GM12878 (cell line): Measurements from ENCODE around the gene SHH. TPM values are rescaled to one million over a fixed set of nuclear protein-coding genes. Genes with fewer than 3 reads are reported as not detected.

ENCODE experiments used
- ATAC-seq: fragments of 200-7000 bp; cut with Tn5 transposase; 3 replicates; pipeline ENCODE4 v1.9.1; 2020; ENCODE audit warnings: mild to moderate bottlenecking, moderate library complexity
- BruUV-seq: library from RNA; stranded (reverse); fragments of 400-500 nt; replicated peaks from 2 replicates; lab custom pipeline; 2021; lab: Mats Ljungman, UMichigan
- CTCF ChIA-PET: fragments of 300-600 bp; sonication (Branson Sonifier 250); formaldehyde crosslinking; extraction: SDS; loops from one replicate; lab custom pipeline; 2021; ENCODE audit warnings: inconsistent platforms; lab: Yijun Ruan, JAX
- POLR2A ChIA-PET: fragments of 350-600 bp; formaldehyde crosslinking; extraction: SDS; loops from one replicate; lab custom pipeline; 2021; ENCODE audit warnings: inconsistent platforms; lab: Charles Lee
- RAD21 ChIA-PET: fragments of 300-600 bp; sonication (Branson Sonifier 250); formaldehyde crosslinking; loops from one replicate; lab custom pipeline; 2023; ENCODE audit warnings: antibody characterized with exemption; ENCODE audit not compliant: unreplicated experiment; lab: Charles Lee
- SMC1A ChIA-PET: fragments of 300-600 bp; sonication (Branson Sonifier 250); formaldehyde crosslinking; loops from one replicate; lab custom pipeline; 2023; ENCODE audit not compliant: unreplicated experiment, uncharacterized antibody; lab: Charles Lee
- DNase-seq: peaks from one replicate; pipeline ENCODE4 v3.0.0-alpha.2; 2011; ENCODE audit warnings: low read depth, low spot score
- FAIRE-seq: peaks from 3 replicates; lab custom pipeline; 2011; peaks lifted over from hg19 to GRCh38; lab: Jason Lieb, UNC
- H2AFZ ChIP-seq: 2 replicates; pipeline ENCODE4 v1.6.0; 2011; ENCODE audit warnings: low read depth, low read length, control low read depth; ENCODE audit not compliant: control insufficient read depth
- H3K27ac ChIP-seq: 2 replicates; pipeline ENCODE4 v1.5.1; 2011; ENCODE audit warnings: control low read depth; ENCODE audit not compliant: control insufficient read depth, insufficient read depth
- H3K27me3 ChIP-seq, 2 experiments: replicated peaks in 1 of 2; 2 replicates each; pipeline versions ENCODE4 v1.6.0 to v1.6.1; 2011; ENCODE audit warnings: low read length in 1 of 2; ENCODE audit not compliant: control insufficient read depth in 2 of 2, insufficient read depth in 2 of 2
- H3K36me3 ChIP-seq, 2 experiments: 2 replicates each; pipeline ENCODE4 v1.5.1; 2011; ENCODE audit warnings: low read length in 1 of 2; ENCODE audit not compliant: control insufficient read depth in 2 of 2, insufficient read depth in 2 of 2
- H3K4me1 ChIP-seq: 2 replicates; pipeline ENCODE4 v1.6.1; 2011; ENCODE audit warnings: mild to moderate bottlenecking, low read length, moderate library complexity, mixed read lengths; ENCODE audit not compliant: control insufficient read depth, insufficient read depth
- H3K4me2 ChIP-seq: 2 replicates; pipeline ENCODE4 v1.6.0; 2011; ENCODE audit warnings: control low read depth; ENCODE audit not compliant: control insufficient read depth, insufficient read depth
- H3K4me3 ChIP-seq: fragments of 200-600 bp; sonication (generic); 2 replicates; pipeline ENCODE4 v1.5.1; 2016
- H3K79me2 ChIP-seq: 2 replicates; pipeline ENCODE4 v1.6.0; 2011; ENCODE audit warnings: low read length; ENCODE audit not compliant: control insufficient read depth, insufficient read depth
- H3K9ac ChIP-seq: 2 replicates; pipeline ENCODE4 v1.8.0; 2011; ENCODE audit warnings: low read length, control low read depth, mixed read lengths; ENCODE audit not compliant: control insufficient read depth, insufficient read depth
- H3K9me3 ChIP-seq: replicated peaks from 3 replicates; pipeline ENCODE4 v1.5.1; 2011; ENCODE audit warnings: mild to moderate bottlenecking, low read length; ENCODE audit not compliant: control insufficient read depth, insufficient read depth
- H4K20me1 ChIP-seq: 2 replicates; pipeline ENCODE4 v1.6.0; 2011; ENCODE audit not compliant: control insufficient read depth, insufficient read depth
- ATF7 ChIP-seq: fragments of 450-650 bp; IDR thresholded peaks from 2 replicates; pipeline ENCODE4 v1.6.1; 2016; ENCODE audit warnings: low read depth, mild to moderate bottlenecking
- CBX3 ChIP-seq: fragments of 200-600 bp; sonication (generic); IDR thresholded peaks from 2 replicates; pipeline ENCODE4 v1.6.1; 2016; ENCODE audit warnings: low read depth, borderline replicate concordance
- CREB1 ChIP-seq: IDR thresholded peaks from 2 replicates; pipeline ENCODE4 v1.6.1; 2012; ENCODE audit warnings: low read depth, mild to moderate bottlenecking, inconsistent platforms
- HCFC1 ChIP-seq: fragments of 150-350 bp; IDR thresholded peaks from 2 replicates; pipeline ENCODE4 v1.6.1; 2014; ENCODE audit warnings: low read length
- IKZF1 ChIP-seq: fragments of 450-650 bp; conservative IDR thresholded peaks from 2 replicates; pipeline ENCODE4 v1.6.1; 2017; ENCODE audit warnings: antibody characterized with exemption, mild to moderate bottlenecking
- MYC ChIP-seq: IDR thresholded peaks from 2 replicates; pipeline ENCODE4 v1.6.1; 2011; ENCODE audit warnings: mild to moderate bottlenecking, low read length, moderate library complexity, inconsistent platforms; ENCODE audit not compliant: insufficient read depth, insufficient replicate concordance, insufficient read length, severe bottlenecking
- NR2C2 ChIP-seq: IDR thresholded peaks from 2 replicates; pipeline ENCODE4 v1.6.1; 2011; ENCODE audit warnings: borderline replicate concordance, low read depth; ENCODE audit not compliant: control insufficient read depth, insufficient read length
- NRF1 ChIP-seq: conservative IDR thresholded peaks from 2 replicates; pipeline ENCODE4 v1.6.1; 2011; ENCODE audit warnings: mild to moderate bottlenecking, low read depth, low read length, improper control_type of control experiment
- SIX5 ChIP-seq: IDR thresholded peaks from 2 replicates; pipeline ENCODE4 v1.6.1; 2011; ENCODE audit warnings: mild to moderate bottlenecking, low read depth, low read length, moderate library complexity; ENCODE audit not compliant: severe bottlenecking
- STAT3 ChIP-seq: IDR thresholded peaks from 2 replicates; pipeline ENCODE4 v1.6.1; 2011; ENCODE audit warnings: low read depth, low read length, improper control_type of control experiment
- TARDBP ChIP-seq: IDR thresholded peaks from 2 replicates; pipeline ENCODE4 v1.6.1; 2016; ENCODE audit warnings: borderline replicate concordance
- TCF3 ChIP-seq: IDR thresholded peaks from 2 replicates; pipeline ENCODE4 v1.6.1; 2012; ENCODE audit warnings: low read depth, mild to moderate bottlenecking, low read length, borderline replicate concordance; ENCODE audit not compliant: insufficient read depth
- ZNF217 ChIP-seq: fragments of 450-650 bp; IDR thresholded peaks from 2 replicates; pipeline ENCODE4 v1.6.1; 2017; ENCODE audit warnings: antibody characterized with exemption, mild to moderate bottlenecking
- WGBS: methylation state at CpG from one replicate; pipeline ENCODE4 v1.1.6; 2016; ENCODE audit warnings: low lambda C conversion rate; ENCODE audit not compliant: insufficient replicate concordance, insufficient coverage; ENCODE audit errors: missing lambda C conversion rate; 5-methylcytosine and 5-hydroxymethylcytosine counted together
- in situ Hi-C: fragments of 300-500 bp; cut with MboI; formaldehyde crosslinking; loops from 9 replicates; pipeline ENCODE4 v1.14.3; 2018; ENCODE audit warnings: mixed read lengths
- intact Hi-C: fragments of 100-400 bp; cut with micrococcal nuclease; formaldehyde crosslinking; loops from one replicate; pipeline ENCODE4 v1.14.2; 2022; ENCODE audit not compliant: unreplicated experiment
- polyA plus RNA-seq, 11 experiments: library from polyadenylated mRNA; depleted of rRNA in 4 of 11; unstranded in 6 of 11; stranded (reverse) in 5 of 11; fragments of >200 nt; fragmentation: Nextera tagmentation in 4 of 11; fragmentation: Illumina TruSeq in 1 of 11; extraction: Ambion mirVana in 4 of 11; extraction: Trizol in 1 of 11; gene quantifications; 1 replicate in 1 of 11; 2 replicates in 10 of 11; pipeline versions ENCODE4 v1.2.1 to v1.2.3, GENCODE V29; 2011 to 2016; ENCODE audit warnings: inconsistent platforms in 2 of 11, missing spikeins in 2 of 11, low read depth in 1 of 11
- total RNA-seq, 4 experiments: library from RNA; depleted of rRNA in 3 of 4; stranded (reverse); fragments of >200 nt in 3 of 4; fragmentation: Illumina TruSeq in 1 of 4; extraction: Trizol in 1 of 4; gene quantifications; 2 replicates each; pipeline versions ENCODE4 v1.2.1 to v1.2.3, GENCODE V29; 2013 to 2021
- TF ChIP-seq, protein P1 (sequence below): fragments of 450-650 bp; IDR thresholded peaks from 2 replicates; pipeline ENCODE4 v1.6.1; 2018; ENCODE audit warnings: borderline replicate concordance, mild to moderate bottlenecking; ENCODE audit not compliant: partially characterized antibody
- TF ChIP-seq, protein P2 (sequence below): fragments of 450-650 bp; conservative IDR thresholded peaks from 2 replicates; pipeline ENCODE4 v1.6.1; 2017; ENCODE audit warnings: mild to moderate bottlenecking, moderate library complexity
- TF ChIP-seq, protein P3 (sequence below): IDR thresholded peaks from 2 replicates; pipeline ENCODE4 v1.6.1; 2011; ENCODE audit warnings: borderline replicate concordance, low read depth, mild to moderate bottlenecking, moderate library complexity, mixed read lengths, low read length; ENCODE audit not compliant: insufficient read depth; ENCODE audit errors: extremely low read length
- TF ChIP-seq, protein P4 (sequence below): fragments of 150-350 bp; IDR thresholded peaks from 2 replicates; pipeline ENCODE4 v1.6.1; 2014; ENCODE audit warnings: mild to moderate bottlenecking, low read depth, low read length

Gene SHH
- total and polyA plus RNA-seq, 10 of the 15 experiments (the other 5 are each of a cell fraction or from before 2014, with no cell fraction given), result not detected

DNA sequence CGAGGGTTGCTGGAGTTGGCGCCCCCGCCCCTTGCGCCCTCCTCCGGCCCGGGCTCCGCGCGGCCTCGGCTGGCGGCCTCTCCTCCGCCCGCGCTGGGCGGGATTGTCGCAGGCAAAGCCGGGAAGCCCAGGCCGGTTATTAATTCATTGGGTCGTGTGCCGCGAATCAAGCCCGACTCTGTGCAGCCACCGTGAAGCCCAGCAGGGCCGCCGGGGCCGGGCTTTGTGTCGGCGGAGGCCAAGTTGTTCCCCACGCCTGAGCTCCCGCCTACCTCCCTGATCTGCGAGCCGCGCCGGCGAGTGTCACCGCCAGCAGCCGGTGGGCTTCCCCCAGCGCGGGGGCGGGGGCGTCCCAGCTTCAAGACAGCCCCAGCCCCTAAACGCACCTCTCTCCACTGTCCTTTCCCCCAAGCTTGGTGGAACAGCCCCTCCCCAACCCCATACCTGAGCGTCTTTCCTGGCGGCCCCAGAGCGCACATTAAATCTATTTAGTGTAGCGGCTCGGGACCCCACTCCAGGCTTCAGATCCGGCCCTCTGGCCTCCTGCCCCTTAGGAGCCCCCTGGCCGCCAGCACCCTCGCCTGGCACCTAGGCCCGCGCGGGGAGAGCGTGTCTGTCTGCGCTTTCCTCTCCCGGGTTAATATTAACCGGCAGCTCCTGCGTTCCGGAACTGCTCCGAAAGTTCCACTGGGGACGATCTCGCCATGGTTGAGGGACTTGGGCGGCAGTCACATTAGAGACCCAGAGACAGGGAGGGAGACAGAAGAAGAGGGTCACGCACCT lies 3.5 kb downstream of the SHH start:
- DNase-seq, result no peak
- H3K27me3 ChIP-seq, result peaks cover 14 to 15% of the 10 kb centered on the region in 2 experiments
- in situ Hi-C loops (loop anchor here (25.0 kb wide), 1 partner anchor 1454 kb away; no protein-coding TSS in a partner anchor), intact Hi-C loops (no loop called here)
- RAD21 ChIA-PET, result no interaction called here
- no peaks in the 10 kb centered on the region for H4K20me1 ChIP-seq
- H3K79me2 ChIP-seq, result no peaks in the 10 kb centered on the region
- BruUV-seq, result no TSS peak
- POLR2A ChIA-PET, result interaction anchor here (0.6 kb wide), 2 partner anchors 773 to 1062 kb away, joined by 3 read pairs; no protein-coding TSS in a partner anchor
- no peaks in the 10 kb centered on the region for H3K4me1 ChIP-seq
- 2% methylated on average over 64 of the region's 64 CpGs for WGBS
- H3K36me3 ChIP-seq, result no peaks in the 10 kb centered on the region
- H3K9me3 ChIP-seq, result no peaks in the 10 kb centered on the region
- H3K4me2 ChIP-seq, result no peak overlapping the region
- no peak overlapping the region for H2AFZ ChIP-seq
- H3K9ac ChIP-seq, result no peak overlapping the region
- no peak for FAIRE-seq
- H3K27ac ChIP-seq, result no peak overlapping the region
- peak; percentile 28 for ATAC-seq
- H3K4me3 ChIP-seq, result no peak overlapping the region
- SMC1A ChIA-PET, result interaction anchor here (0.6 kb wide), 1 partner anchor 1570 kb away, joined by 3 read pairs; no protein-coding TSS in a partner anchor
- CTCF ChIA-PET, result no interaction called here
- TF ChIP-seq, protein P1, sequence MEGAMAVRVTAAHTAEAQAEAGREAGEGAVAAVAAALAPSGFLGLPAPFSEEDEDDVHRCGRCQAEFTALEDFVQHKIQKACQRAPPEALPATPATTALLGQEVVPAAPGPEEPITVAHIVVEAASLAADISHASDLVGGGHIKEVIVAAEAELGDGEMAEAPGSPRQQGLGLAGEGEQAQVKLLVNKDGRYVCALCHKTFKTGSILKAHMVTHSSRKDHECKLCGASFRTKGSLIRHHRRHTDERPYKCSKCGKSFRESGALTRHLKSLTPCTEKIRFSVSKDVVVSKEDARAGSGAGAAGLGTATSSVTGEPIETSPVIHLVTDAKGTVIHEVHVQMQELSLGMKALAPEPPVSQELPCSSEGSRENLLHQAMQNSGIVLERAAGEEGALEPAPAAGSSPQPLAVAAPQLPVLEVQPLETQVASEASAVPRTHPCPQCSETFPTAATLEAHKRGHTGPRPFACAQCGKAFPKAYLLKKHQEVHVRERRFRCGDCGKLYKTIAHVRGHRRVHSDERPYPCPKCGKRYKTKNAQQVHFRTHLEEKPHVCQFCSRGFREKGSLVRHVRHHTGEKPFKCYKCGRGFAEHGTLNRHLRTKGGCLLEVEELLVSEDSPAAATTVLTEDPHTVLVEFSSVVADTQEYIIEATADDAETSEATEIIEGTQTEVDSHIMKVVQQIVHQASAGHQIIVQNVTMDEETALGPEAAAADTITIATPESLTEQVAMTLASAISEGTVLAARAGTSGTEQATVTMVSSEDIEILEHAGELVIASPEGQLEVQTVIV, result no peak
- TF ChIP-seq CREB1, result no peak
- TF ChIP-seq, protein P2, sequence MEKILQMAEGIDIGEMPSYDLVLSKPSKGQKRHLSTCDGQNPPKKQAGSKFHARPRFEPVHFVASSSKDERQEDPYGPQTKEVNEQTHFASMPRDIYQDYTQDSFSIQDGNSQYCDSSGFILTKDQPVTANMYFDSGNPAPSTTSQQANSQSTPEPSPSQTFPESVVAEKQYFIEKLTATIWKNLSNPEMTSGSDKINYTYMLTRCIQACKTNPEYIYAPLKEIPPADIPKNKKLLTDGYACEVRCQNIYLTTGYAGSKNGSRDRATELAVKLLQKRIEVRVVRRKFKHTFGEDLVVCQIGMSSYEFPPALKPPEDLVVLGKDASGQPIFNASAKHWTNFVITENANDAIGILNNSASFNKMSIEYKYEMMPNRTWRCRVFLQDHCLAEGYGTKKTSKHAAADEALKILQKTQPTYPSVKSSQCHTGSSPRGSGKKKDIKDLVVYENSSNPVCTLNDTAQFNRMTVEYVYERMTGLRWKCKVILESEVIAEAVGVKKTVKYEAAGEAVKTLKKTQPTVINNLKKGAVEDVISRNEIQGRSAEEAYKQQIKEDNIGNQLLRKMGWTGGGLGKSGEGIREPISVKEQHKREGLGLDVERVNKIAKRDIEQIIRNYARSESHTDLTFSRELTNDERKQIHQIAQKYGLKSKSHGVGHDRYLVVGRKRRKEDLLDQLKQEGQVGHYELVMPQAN, result no peak
- TF ChIP-seq TARDBP, result no peak
- TF ChIP-seq TCF3, result no peak
- TF ChIP-seq, protein P3, sequence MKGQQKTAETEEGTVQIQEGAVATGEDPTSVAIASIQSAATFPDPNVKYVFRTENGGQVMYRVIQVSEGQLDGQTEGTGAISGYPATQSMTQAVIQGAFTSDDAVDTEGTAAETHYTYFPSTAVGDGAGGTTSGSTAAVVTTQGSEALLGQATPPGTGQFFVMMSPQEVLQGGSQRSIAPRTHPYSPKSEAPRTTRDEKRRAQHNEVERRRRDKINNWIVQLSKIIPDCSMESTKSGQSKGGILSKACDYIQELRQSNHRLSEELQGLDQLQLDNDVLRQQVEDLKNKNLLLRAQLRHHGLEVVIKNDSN, result no peak
- TF ChIP-seq STAT3, result no peak
- TF ChIP-seq IKZF1, result no peak
- TF ChIP-seq ZNF217, result no peak
- TF ChIP-seq NR2C2, result no peak
- TF ChIP-seq CBX3, result no peak
- TF ChIP-seq SIX5, result no peak
- TF ChIP-seq ATF7, result no peak
- no peak for TF ChIP-seq MYC
- no peak for TF ChIP-seq HCFC1
- TF ChIP-seq, protein P4, sequence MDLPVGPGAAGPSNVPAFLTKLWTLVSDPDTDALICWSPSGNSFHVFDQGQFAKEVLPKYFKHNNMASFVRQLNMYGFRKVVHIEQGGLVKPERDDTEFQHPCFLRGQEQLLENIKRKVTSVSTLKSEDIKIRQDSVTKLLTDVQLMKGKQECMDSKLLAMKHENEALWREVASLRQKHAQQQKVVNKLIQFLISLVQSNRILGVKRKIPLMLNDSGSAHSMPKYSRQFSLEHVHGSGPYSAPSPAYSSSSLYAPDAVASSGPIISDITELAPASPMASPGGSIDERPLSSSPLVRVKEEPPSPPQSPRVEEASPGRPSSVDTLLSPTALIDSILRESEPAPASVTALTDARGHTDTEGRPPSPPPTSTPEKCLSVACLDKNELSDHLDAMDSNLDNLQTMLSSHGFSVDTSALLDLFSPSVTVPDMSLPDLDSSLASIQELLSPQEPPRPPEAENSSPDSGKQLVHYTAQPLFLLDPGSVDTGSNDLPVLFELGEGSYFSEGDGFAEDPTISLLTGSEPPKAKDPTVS, result no peak
- TF ChIP-seq NRF1, result no peak
